ENCODE results near the gene STRA8. TPM values are rescaled to one million over a fixed set of nuclear protein-coding genes. Genes with fewer than 3 reads are reported as not detected.

STRA8 gene
- total and polyA plus RNA-seq, 2 of the 13 experiments (the other 11 are each of a cell fraction or from before 2014, with no cell fraction given), result not detected

DNA sequence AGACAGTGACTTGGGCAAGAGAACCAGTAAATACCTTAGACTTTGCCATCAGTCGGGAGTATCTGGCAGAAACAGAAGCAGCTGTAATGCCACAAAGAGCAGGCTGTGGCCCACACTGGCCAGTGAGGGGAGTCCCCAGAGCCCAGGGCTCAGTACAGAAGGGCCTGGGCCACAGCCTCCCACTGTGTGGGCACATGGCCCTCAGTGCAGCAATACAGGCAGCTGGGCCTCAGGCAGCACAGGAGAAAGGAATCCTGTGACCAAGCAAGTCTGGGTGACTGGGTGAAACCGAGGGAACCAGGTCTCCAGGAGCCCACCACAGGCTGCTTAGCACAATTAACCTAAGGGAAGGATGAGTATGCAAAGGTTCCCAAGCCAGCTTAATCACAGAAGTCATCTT is 36.3 kb upstream of the STRA8 start:
- H3K9ac ChIP-seq (ENCODE audit: insufficient read depth, low read depth, low read length), result no peak overlapping the region
- no peaks in the 10 kb centered on the region for H4K20me1 ChIP-seq (ENCODE audit: insufficient read depth, low read length)
- no peaks in the 10 kb centered on the region for H3K9me3 ChIP-seq (ENCODE audit: low read length)
- H3K27me3 ChIP-seq (ENCODE audit: control insufficient read depth in 1 of 2, insufficient read depth in 2 of 2, low read length in 2 of 2), result no peaks in the 10 kb centered on the region
- no peaks in the 10 kb centered on the region for H3K79me2 ChIP-seq (ENCODE audit: insufficient read depth, low read length)
- intact Hi-C loops (cut with micrococcal nuclease; ENCODE audit: unreplicated experiment), result no loop called here
- no peak for FAIRE-seq
- ChIA-PET POLR2A (no interaction called here), CTCF (ENCODE audit: low intra/inter-chr PET ratio, low total read pairs) (no interaction called here)
- peaks cover 12% of the 10 kb centered on the region for H3K4me1 ChIP-seq (ENCODE audit: insufficient read depth, low read length)
- no peak overlapping the region for H3K4me2 ChIP-seq (ENCODE audit: low read depth, low read length)
- H3K27ac ChIP-seq (ENCODE audit: extremely low read length, insufficient read depth, low read length), result no peak overlapping the region
- TF ChIP-seq HOXA5 (CRISPR knock-in tag; IDR thresholded peaks at IDR 0.05), result no peak
- TF ChIP-seq NR2F1 (CRISPR knock-in tag; IDR thresholded peaks at IDR 0.05), result no peak
- TF ChIP-seq ARHGAP35 (CRISPR knock-in tag; IDR thresholded peaks at IDR 0.05; ENCODE audit: borderline replicate concordance), result no peak
- H2AFZ ChIP-seq (ENCODE audit: low read length), result no peak overlapping the region
- DNase-seq (ENCODE audit: low spot score), result no peak
- H3K36me3 ChIP-seq (replicated peaks in 1 of 2; ENCODE audit: control insufficient read depth in 1 of 2, insufficient read depth in 2 of 2, low read length in 2 of 2), result peaks cover 29 to 71% of the 10 kb centered on the region in 2 experiments
- in situ Hi-C loops (cut with HindIII; ENCODE audit: extremely low pct_ligation_motif_present, low pct_unique_long_range_greater_than_20kb), result no loop called here
- no peak for ATAC-seq
- 94% methylated on average over 2 of the region's 2 CpGs for WGBS (ENCODE audit: low lambda C conversion rate)
- no TSS peak for BruUV-seq (replicated peaks)
- no peak overlapping the region for H3K4me3 ChIP-seq (replicated peaks in 1 of 3; ENCODE audit: insufficient read depth in 1 of 3, low read depth in 2 of 3, low read length in 3 of 3)

DNA sequence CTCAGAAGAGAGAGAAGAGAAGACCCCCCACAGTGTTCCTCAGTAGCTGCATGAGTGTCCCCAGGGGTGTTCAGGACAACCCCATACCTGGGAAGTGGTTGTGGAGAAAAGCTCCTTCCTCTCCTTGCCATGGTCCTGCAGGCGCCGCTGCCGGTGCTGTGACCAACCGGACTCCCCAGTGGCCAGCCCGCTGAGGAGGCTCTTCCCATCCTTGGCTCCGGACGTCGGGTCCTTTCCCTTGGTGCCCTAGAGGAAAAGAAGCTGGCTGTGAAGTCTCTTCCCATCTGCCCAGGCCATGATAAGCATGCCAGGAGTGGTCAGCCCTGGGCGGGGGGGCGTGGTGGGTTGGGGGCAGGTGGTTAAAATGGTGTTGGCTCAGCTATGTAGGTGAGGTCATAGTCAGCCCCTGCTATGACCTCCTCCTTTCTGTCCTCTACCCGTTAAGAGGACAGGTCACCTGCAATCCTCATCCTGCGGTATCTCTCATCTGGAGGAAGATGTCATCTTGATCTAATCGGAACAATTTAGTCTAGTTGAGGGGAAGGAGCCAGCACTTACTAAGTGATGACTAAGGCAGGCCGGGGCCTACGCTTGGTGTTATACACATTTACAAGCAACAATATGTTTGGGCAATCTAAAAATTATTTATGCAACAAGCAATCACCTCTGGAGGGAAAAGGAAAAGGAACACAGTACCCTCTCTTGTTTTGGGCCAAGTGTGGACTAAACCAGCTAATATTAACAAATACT is 35.6 kb upstream of the STRA8 start:
- H3K36me3 ChIP-seq (replicated peaks in 1 of 2; ENCODE audit: control insufficient read depth in 1 of 2, insufficient read depth in 2 of 2, low read length in 2 of 2), result peaks cover 29 to 67% of the 10 kb centered on the region in 2 experiments
- no peak overlapping the region for H2AFZ ChIP-seq (ENCODE audit: low read length)
- no peaks in the 10 kb centered on the region for H4K20me1 ChIP-seq (ENCODE audit: insufficient read depth, low read length)
- FAIRE-seq, result no peak
- H3K27ac ChIP-seq (ENCODE audit: extremely low read length, insufficient read depth, low read length), result no peak overlapping the region
- 92% methylated on average over 13 of the region's 15 CpGs for WGBS (ENCODE audit: low lambda C conversion rate)
- DNase-seq (ENCODE audit: low spot score), result no peak
- H3K4me1 ChIP-seq (ENCODE audit: insufficient read depth, low read length), result peaks cover 12% of the 10 kb centered on the region
- no peak overlapping the region for H3K9ac ChIP-seq (ENCODE audit: insufficient read depth, low read depth, low read length)
- ChIA-PET POLR2A (no interaction called here), CTCF (ENCODE audit: low intra/inter-chr PET ratio, low total read pairs) (no interaction called here)
- H3K27me3 ChIP-seq (ENCODE audit: control insufficient read depth in 1 of 2, insufficient read depth in 2 of 2, low read length in 2 of 2), result no peaks in the 10 kb centered on the region
- no peaks in the 10 kb centered on the region for H3K9me3 ChIP-seq (ENCODE audit: low read length)
- BruUV-seq (replicated peaks), result no TSS peak
- intact Hi-C loops (cut with micrococcal nuclease; ENCODE audit: unreplicated experiment), result no loop called here
- in situ Hi-C loops (cut with HindIII; ENCODE audit: extremely low pct_ligation_motif_present, low pct_unique_long_range_greater_than_20kb), result no loop called here
- no peaks in the 10 kb centered on the region for H3K79me2 ChIP-seq (ENCODE audit: insufficient read depth, low read length)
- no peak overlapping the region for H3K4me3 ChIP-seq (replicated peaks in 1 of 3; ENCODE audit: insufficient read depth in 1 of 3, low read depth in 2 of 3, low read length in 3 of 3)
- no peak overlapping the region for H3K4me2 ChIP-seq (ENCODE audit: low read depth, low read length)
- no peak for ATAC-seq
- TF ChIP-seq MTERF4 (CRISPR knock-in tag; IDR thresholded peaks at IDR 0.05) (no peak), XRCC5 (optimal IDR thresholded peaks at IDR 0.05; ENCODE audit: low read length) (no peak), ZNF609 (CRISPR knock-in tag; IDR thresholded peaks at IDR 0.05; ENCODE audit: borderline replicate concordance) (no peak), HMGXB4 (CRISPR knock-in tag; IDR thresholded peaks at IDR 0.05; ENCODE audit: borderline replicate concordance in 1 of 2, low read depth in 1 of 2) (no peak), ZFAT (CRISPR knock-in tag; conservative IDR thresholded peaks at IDR 0.05) (no peak), GTF3A (CRISPR knock-in tag; conservative IDR thresholded peaks at IDR 0.05) (no peak)
